ENCODE data around the gene TPRN. TPM values are rescaled to one million over a fixed set of nuclear protein-coding genes. Genes with fewer than 3 reads are reported as not detected.
A peak's percentile ranks its signal among the peaks of the same experiment; 100 is the strongest.

The TPRN gene
- total and polyA plus RNA-seq, 9 of the 15 experiments (the other 6 are each of a cell fraction or from before 2014, with no cell fraction given) = 0.31 to 31.9 (median 4.4) TPM

- TF ChIP-seq ZFP36 (IDR thresholded peaks at IDR 0.05; ENCODE audit: low read depth, low read length, partially characterized antibody) (peak; percentile 66), ZNF407 (IDR thresholded peaks at IDR 0.05; ENCODE audit: low read depth) (no peak), KAT2B (IDR thresholded peaks at IDR 0.05; ENCODE audit: low read depth, low read length) (no peak), POLR2G (IDR thresholded peaks at IDR 0.05; ENCODE audit: low read depth, low read length) (peak; percentile 34), ZC3H8 (IDR thresholded peaks at IDR 0.05) (no peak), ELK1 (CRISPR knock-in tag; IDR thresholded peaks at IDR 0.05) (no peak), HSF4 (CRISPR knock-in tag; IDR thresholded peaks at IDR 0.05; ENCODE audit: borderline replicate concordance) (no peak), ZC3H11A (IDR thresholded peaks at IDR 0.05; ENCODE audit: low read depth, low read length) (no peak), EZH2 (IDR thresholded peaks at IDR 0.05; ENCODE audit: borderline replicate concordance, low read depth, low read length) (no peak), CTCF (IDR thresholded peaks at IDR 0.05 in 2 of 3, conservative IDR thresholded peaks at IDR 0.05 in 1 of 3; ENCODE audit: insufficient read depth in 2 of 3, low read depth in 1 of 3, low read length in 3 of 3) (peak; percentile 18 to 36 (median 27); a peak in 3 of 6 replicates), NCOA6 (IDR thresholded peaks at IDR 0.05) (no peak), YBX1 (IDR thresholded peaks at IDR 0.05) (no peak)
These were observed 35.1 kb upstream of the TPRN start (continued) for GRCh38 chr9:137235424-137236237.
